ENCODE results near the gene KCNMB2. TPM values are rescaled to one million over a fixed set of nuclear protein-coding genes. Genes with fewer than 3 reads are reported as not detected.

Gene KCNMB2
- total RNA-seq, 1 donor, result 1.1 TPM

- Histone ChIP-seq H3K27ac (ENCODE audit: low read depth, low read length) (no peak overlapping the region), H3K9me3 (ENCODE audit: low read depth, low read length) (no peaks in the 10 kb centered on the region), H3K4me2 (ENCODE audit: insufficient read depth, low read length) (no peak overlapping the region), H3K27me3 (ENCODE audit: insufficient read depth, low read length) (no peaks in the 10 kb centered on the region), H3K79me2 (ENCODE audit: insufficient read depth, low read length) (no peaks in the 10 kb centered on the region), H3K4me1 (ENCODE audit: insufficient read depth, low read length) (no peaks in the 10 kb centered on the region), H2AFZ (ENCODE audit: low read length) (no peak overlapping the region), H4K20me1 (ENCODE audit: insufficient read depth, low read length) (no peaks in the 10 kb centered on the region), H3K4me3 (ENCODE audit: insufficient read depth, low read length) (no peak overlapping the region), H3K36me3 (ENCODE audit: insufficient read depth, low read length) (no peaks in the 10 kb centered on the region)
- TF ChIP-seq CTCF (IDR thresholded peaks at IDR 0.05; ENCODE audit: extremely low read depth, low read depth, low read length), result no peak
- DNase-seq (ENCODE audit: insufficient read length, low spot score, missing footprints), result no peak
Observed at GRCh38 chr3:178588628-178589027, 52.4 kb downstream of the KCNMB2 start.

- no peaks in the 10 kb centered on the region for H3K36me3 ChIP-seq (ENCODE audit: insufficient read depth, low read length)
- H3K9me3 ChIP-seq (ENCODE audit: low read depth, low read length), result no peaks in the 10 kb centered on the region
- no peak overlapping the region for H3K27ac ChIP-seq (ENCODE audit: low read depth, low read length)
- H3K79me2 ChIP-seq (ENCODE audit: insufficient read depth, low read length), result no peaks in the 10 kb centered on the region
- TF ChIP-seq CTCF (IDR thresholded peaks at IDR 0.05; ENCODE audit: extremely low read depth, low read depth, low read length), result no peak
- no peak overlapping the region for H3K4me3 ChIP-seq (ENCODE audit: insufficient read depth, low read length)
- no peak overlapping the region for H2AFZ ChIP-seq (ENCODE audit: low read length)
- no peaks in the 10 kb centered on the region for H3K27me3 ChIP-seq (ENCODE audit: insufficient read depth, low read length)
- H3K4me1 ChIP-seq (ENCODE audit: insufficient read depth, low read length), result no peaks in the 10 kb centered on the region
- DNase-seq (ENCODE audit: insufficient read length, low spot score, missing footprints), result no peak
- H4K20me1 ChIP-seq (ENCODE audit: insufficient read depth, low read length), result no peaks in the 10 kb centered on the region
- H3K4me2 ChIP-seq (ENCODE audit: insufficient read depth, low read length), result no peak overlapping the region
Observed at GRCh38 chr3:178593786-178594185, 57.5 kb downstream of the KCNMB2 start.

- H3K4me3 ChIP-seq (ENCODE audit: insufficient read depth, low read length), result no peak overlapping the region
- no peak for TF ChIP-seq CTCF (IDR thresholded peaks at IDR 0.05; ENCODE audit: extremely low read depth, low read depth, low read length)
- H3K4me1 ChIP-seq (ENCODE audit: insufficient read depth, low read length), result no peaks in the 10 kb centered on the region
- H3K9me3 ChIP-seq (ENCODE audit: low read depth, low read length), result no peaks in the 10 kb centered on the region
- H2AFZ ChIP-seq (ENCODE audit: low read length), result no peak overlapping the region
- no peak overlapping the region for H3K27ac ChIP-seq (ENCODE audit: low read depth, low read length)
- H3K36me3 ChIP-seq (ENCODE audit: insufficient read depth, low read length), result no peaks in the 10 kb centered on the region
- no peak for DNase-seq (ENCODE audit: insufficient read length, low spot score, missing footprints)
- H4K20me1 ChIP-seq (ENCODE audit: insufficient read depth, low read length), result no peaks in the 10 kb centered on the region
- H3K27me3 ChIP-seq (ENCODE audit: insufficient read depth, low read length), result no peaks in the 10 kb centered on the region
- H3K79me2 ChIP-seq (ENCODE audit: insufficient read depth, low read length), result no peaks in the 10 kb centered on the region
- H3K4me2 ChIP-seq (ENCODE audit: insufficient read depth, low read length), result no peak overlapping the region
Observed at GRCh38 chr3:178597371-178597770, 61.1 kb downstream of the KCNMB2 start.

GRCh38 chr3:178602856-178603255 is 66.6 kb downstream of the KCNMB2 start:
- H3K79me2 ChIP-seq (ENCODE audit: insufficient read depth, low read length), result no peaks in the 10 kb centered on the region
- TF ChIP-seq CTCF (IDR thresholded peaks at IDR 0.05; ENCODE audit: extremely low read depth, low read depth, low read length), result no peak
- no peaks in the 10 kb centered on the region for H3K9me3 ChIP-seq (ENCODE audit: low read depth, low read length)
- H3K4me2 ChIP-seq (ENCODE audit: insufficient read depth, low read length), result no peak overlapping the region
- no peak overlapping the region for H3K27ac ChIP-seq (ENCODE audit: low read depth, low read length)
- no peaks in the 10 kb centered on the region for H3K27me3 ChIP-seq (ENCODE audit: insufficient read depth, low read length)
- no peaks in the 10 kb centered on the region for H3K4me1 ChIP-seq (ENCODE audit: insufficient read depth, low read length)
- no peak overlapping the region for H2AFZ ChIP-seq (ENCODE audit: low read length)
- H3K4me3 ChIP-seq (ENCODE audit: insufficient read depth, low read length), result no peak overlapping the region
- DNase-seq (ENCODE audit: insufficient read length, low spot score, missing footprints), result no peak
- no peaks in the 10 kb centered on the region for H3K36me3 ChIP-seq (ENCODE audit: insufficient read depth, low read length)
- no peaks in the 10 kb centered on the region for H4K20me1 ChIP-seq (ENCODE audit: insufficient read depth, low read length)
